HG03520 (cell line): ENCODE measurements around the gene ZNF783.
"Not testable (repeated sequence)": the region's sequence is repeated elsewhere in the genome, so short reads cannot be mapped to it uniquely, and the experiment has no call there.

ENCODE experiments used
- ATAC-seq: cut with Tn5 transposase; IDR thresholded peaks from one replicate; pipeline ENCODE4 v1.9.1; 2021; ENCODE audit warnings: mild to moderate bottlenecking, moderate library complexity; ENCODE audit not compliant: unreplicated experiment

The ZNF783 gene

GRCh38 chr7:149239345-149240143, 22.5 kb upstream of the ZNF783 start, which contains the start of gene ZNF212:
TSS of gene ZNF212 (plus strand) at chr7:149239651. CDS start at chr7:149239779, 128 bp downstream.
- peak; percentile 97 for ATAC-seq

DNA sequence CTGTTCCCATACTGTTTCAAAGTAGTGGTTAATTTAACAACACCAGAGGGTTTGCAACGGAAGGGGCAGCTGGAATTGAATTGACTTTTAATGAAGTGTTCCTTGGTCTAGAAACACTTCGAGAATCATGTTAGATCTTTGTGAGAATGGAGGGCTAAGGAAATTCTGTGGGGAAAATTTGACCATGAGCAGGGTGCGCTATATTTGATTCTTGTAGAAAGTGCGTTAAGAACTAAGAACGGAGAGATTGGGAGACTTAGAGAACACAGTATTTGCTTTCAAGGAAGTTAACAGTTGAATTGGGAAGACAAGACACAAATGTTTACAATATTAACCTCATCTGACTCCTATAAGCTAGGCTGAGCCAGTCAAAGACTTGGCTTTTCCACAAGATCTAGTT, 21.4 kb upstream of the ZNF783 start:
- ATAC-seq, result no peak

DNA sequence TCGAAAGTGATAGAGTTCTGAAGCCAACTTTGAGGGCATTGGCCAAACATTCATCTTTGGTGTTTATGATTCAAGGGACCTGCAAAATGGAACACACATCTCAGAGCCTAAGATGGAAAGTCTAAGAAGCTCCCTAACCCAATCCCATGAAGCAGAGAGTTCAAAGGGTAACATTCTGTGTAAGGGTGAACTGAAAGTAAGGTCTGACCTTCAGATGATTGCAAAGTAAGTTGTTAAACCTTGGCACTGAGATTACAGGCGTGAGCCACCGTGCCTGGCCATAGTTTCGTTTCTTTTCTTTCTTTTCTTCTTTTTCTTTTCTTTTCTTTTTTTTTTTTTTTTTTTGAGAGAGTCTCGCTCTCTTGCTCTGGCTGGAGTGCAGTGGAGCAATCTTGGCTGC, 20.3 kb upstream of the ZNF783 start:
- ATAC-seq, result no peak

DNA sequence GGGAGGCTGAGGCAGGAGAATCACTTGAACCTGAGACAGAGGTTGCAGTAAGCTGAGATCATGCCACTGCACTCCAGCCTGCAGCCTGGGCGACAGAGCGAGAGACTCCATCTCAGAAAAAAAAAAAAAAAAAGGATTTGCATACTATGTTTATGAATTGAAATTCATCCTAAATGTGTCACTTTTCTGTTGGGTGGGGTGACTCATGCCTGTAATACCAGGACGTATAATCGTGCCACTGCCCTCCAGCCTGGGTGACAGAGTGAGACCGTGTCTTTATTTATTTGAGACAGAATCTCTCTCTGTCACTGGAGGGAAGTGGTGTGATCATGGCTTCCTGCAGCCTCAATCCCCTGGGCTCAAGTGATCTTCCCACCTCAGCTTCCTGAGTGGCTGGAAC, 16.8 kb upstream of the ZNF783 start:
- ATAC-seq, result no peak

DNA sequence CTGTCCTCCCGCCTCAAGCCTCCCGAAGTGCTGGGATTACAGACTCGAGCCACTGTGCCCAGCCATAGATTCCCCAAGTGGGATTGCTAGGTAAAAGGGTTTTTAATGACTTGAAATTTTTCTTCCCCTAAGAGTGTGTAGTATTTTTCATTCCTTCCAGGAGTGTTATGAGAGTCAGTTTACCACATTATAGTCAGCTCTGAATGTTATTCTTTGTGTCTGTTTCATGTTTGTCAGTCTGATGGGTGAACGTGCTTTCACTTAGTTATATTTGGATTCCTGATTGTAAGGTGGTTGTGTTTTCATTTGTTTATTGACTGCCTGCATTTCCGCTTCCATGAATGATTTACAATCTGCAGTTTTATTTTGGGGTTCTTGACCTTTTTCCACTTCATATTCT, 16.3 kb upstream of the ZNF783 start:
- ATAC-seq, result no peak

- ATAC-seq, result no peak
Observed at GRCh38 chr7:149248777-149249176, 13.2 kb upstream of the ZNF783 start.

DNA sequence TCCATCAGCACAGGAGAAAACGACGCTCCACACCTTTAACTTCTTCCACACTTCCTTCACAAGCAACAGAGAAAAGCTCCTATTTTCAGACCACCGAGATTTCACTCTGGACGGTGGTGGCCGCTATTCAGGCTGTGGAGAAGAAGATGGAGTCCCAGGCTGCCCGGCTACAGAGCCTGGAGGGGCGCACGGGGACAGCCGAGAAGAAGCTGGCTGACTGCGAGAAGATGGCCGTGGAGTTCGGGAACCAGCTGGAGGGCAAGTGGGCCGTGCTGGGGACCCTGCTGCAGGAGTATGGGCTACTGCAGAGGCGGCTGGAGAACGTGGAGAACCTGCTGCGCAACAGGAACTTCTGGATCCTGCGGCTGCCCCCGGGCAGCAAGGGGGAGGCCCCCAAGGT, 11.8 kb upstream of the ZNF783 start:
- ATAC-seq, result not testable (repeated sequence)

DNA sequence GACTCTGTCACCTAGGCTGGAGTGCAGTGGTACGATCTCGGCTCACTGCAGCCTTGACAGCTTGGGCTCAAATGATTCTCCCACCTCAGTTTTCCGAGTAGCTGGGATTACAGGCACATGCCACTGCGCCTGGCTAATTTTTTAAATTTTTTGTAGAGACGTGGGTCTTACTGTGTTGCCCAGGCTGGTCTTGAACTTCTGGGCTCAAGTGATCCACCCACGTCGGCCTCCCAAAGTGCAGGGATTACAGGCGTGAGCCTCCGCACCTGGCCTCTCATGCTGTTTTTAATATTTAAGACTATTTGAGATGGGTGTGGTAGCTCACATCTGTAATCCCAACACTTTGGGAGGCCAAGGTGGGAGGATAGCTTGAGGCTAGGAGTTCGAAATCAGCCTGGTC, 10.5 kb upstream of the ZNF783 start:
- not testable (repeated sequence) for ATAC-seq

GRCh38 chr7:149252378-149252777, 9.6 kb upstream of the ZNF783 start:
- ATAC-seq, result no peak

DNA sequence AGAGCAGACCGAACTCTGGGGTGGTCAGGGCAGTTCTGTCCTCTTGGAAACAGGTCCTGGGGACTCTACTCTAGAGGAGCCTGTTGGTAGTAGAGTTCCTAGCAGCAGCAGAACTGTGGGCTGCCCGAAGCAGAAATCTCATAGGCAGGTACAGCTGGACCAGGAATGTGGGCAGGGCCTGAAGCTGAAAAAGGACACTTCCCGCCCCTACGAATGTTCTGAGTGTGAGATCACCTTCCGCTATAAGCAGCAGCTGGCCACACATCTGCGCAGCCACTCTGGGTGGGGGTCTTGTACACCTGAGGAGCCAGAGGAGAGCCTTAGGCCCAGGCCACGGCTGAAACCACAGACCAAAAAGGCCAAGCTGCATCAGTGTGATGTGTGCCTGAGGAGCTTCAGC, 8.3 kb upstream of the ZNF783 start:
- no peak for ATAC-seq

DNA sequence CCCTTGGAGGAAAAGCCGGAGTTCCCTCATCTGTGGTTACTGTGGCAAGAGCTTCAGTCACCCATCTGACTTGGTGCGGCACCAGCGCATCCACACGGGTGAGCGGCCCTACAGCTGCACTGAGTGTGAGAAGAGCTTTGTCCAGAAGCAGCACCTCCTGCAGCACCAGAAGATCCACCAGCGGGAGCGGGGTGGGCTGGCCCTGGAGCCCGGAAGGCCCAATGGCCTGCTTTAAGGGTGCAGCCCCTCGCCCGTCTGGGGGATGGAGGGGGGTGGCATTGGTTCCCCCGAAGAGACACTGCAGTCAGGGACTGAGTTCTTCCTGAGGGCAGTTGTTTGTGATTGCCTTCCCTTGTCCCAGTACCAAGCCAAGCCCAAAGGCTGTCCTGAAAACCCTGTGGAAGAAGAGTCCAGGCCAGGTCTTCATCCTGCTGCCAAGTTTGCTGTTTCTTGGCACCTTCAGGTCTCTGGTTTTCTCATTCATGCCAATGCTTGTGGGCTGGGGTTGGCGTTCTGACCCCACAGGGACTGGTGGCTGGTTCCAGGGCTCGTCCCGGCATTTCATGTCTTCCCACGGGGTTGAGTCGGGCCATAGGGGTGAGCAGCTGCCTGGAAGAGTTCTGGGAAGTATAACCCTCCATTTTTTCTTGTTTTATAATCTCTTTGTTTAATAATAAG, 7.7 kb upstream of the ZNF783 start:
- no peak for ATAC-seq

- no peak for ATAC-seq
Observed at GRCh38 chr7:149255174-149255573, 6.8 kb upstream of the ZNF783 start.

GRCh38 chr7:149256568-149256967, 5.4 kb upstream of the ZNF783 start:
- ATAC-seq, result no peak

GRCh38 chr7:149257146-149257545, 4.8 kb upstream of the ZNF783 start:
- ATAC-seq, result no peak

GRCh38 chr7:149261316-149261828, 624 bp upstream of the ZNF783 start:
- no peak for ATAC-seq

DNA sequence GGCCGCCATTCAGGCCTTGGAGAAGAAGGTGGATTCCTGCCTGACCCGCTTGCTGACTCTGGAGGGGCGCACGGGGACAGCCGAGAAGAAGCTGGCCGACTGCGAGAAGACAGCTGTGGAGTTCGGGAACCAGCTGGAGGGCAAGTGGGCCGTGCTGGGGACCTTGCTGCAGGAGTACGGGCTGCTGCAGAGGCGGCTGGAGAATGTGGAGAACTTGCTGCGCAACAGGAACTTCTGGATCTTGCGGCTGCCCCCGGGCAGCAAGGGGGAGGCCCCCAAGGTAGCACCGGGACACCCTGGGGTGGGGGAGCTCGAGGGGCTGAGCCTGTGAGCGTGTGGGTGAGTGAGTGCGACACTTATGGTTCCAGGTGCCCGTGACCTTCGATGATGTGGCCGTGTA, 4.5 kb downstream of the ZNF783 start:
- ATAC-seq, result no peak

- no peak for ATAC-seq
Observed at GRCh38 chr7:149267733-149268132, 5.7 kb downstream of the ZNF783 start.

DNA sequence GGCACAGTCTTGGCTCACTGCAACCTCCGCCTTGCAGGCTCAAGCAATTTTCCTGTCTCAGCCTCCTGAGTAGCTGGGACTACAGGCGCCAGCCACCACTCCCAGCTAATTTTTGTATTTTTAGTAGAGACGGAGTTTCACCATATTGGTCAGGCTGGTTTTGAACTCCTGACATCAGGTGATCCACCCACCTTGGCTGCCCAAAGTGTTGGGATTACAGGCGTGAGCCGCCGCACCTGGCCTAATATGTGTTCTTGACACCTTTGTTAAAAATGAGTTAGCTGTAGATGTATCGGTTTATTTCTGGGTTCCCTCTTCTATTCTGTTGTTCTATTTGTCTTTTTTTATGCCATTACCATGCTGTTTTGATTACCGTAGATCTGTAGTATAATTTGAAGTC, 12.4 kb downstream of the ZNF783 start:
- not testable (repeated sequence) for ATAC-seq

GRCh38 chr7:149277871-149278270, 15.9 kb downstream of the ZNF783 start:
- ATAC-seq, result no peak

GRCh38 chr7:149278396-149278795, 16.4 kb downstream of the ZNF783 start:
- ATAC-seq, result no peak

GRCh38 chr7:149279111-149279743, 17.2 kb downstream of the ZNF783 start:
- ATAC-seq, result no peak

DNA sequence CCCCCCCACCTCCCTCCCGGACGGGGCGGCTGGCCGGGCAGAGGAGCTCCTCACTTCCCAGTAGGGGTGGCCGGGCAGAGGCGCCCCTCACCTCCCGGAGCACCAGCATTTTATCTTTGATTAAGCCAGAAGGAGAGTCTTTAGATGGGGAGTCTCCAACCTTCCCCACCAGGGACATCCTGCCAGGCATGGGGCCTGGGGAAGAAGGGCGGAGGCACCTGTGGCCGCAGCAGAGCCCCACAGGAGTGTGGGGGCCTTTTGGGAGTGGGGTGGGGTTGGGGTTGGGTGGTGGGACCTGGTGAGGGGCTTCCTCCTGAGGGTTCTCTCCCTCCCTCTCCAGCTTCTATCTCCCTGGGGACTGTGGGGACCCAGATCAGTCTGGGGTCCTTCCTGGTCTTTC, 18.2 kb downstream of the ZNF783 start:
- no peak for ATAC-seq
